Smooth muscle cell (in vitro differentiated cells): ENCODE data around the gene SPANXN4. TPM values are rescaled to one million over a fixed set of nuclear protein-coding genes. Genes with fewer than 3 reads are reported as not detected.

Experiments
- DNase-seq: peaks from one replicate; lab custom pipeline; 2025; ENCODE audit not compliant: unreplicated experiment; lab: John Stamatoyannopoulos, UW
- H2AFZ ChIP-seq: fragments of 200-600 bp; sonication (generic); 2 replicates; pipeline ENCODE4 v1.6.0; 2016; ENCODE audit warnings: antibody characterized with exemption, low read depth, mild to moderate bottlenecking
- H3F3A ChIP-seq: fragments of 200-600 bp; sonication (generic); 2 replicates; pipeline ENCODE4 v1.6.0; 2017; ENCODE audit warnings: antibody characterized with exemption, low read depth
- H3K27ac ChIP-seq: fragments of 200-600 bp; sonication (generic); 2 replicates; pipeline ENCODE4 v1.5.1; 2016; ENCODE audit warnings: low read depth, mild to moderate bottlenecking
- H3K27me3 ChIP-seq: fragments of 200-600 bp; sonication (generic); 2 replicates; pipeline ENCODE4 v1.6.1; 2016; ENCODE audit warnings: low read depth, mild to moderate bottlenecking
- H3K36me3 ChIP-seq: fragments of 200-600 bp; sonication (generic); 2 replicates; pipeline ENCODE4 v1.5.1; 2016; ENCODE audit warnings: low read depth
- H3K4me1 ChIP-seq: fragments of 200-600 bp; sonication (generic); 2 replicates; pipeline ENCODE4 v1.5.1; 2016; ENCODE audit warnings: low read depth
- H3K4me2 ChIP-seq: fragments of 200-600 bp; sonication (generic); 2 replicates; pipeline ENCODE4 v1.6.0; 2016; ENCODE audit warnings: mild to moderate bottlenecking
- H3K4me3 ChIP-seq: fragments of 200-600 bp; sonication (generic); 2 replicates; pipeline ENCODE4 v1.5.1; 2016; ENCODE audit warnings: mild to moderate bottlenecking
- H3K79me2 ChIP-seq: fragments of 200-600 bp; sonication (generic); 2 replicates; pipeline ENCODE4 v1.6.0; 2016; ENCODE audit warnings: low read depth, mild to moderate bottlenecking
- H3K9ac ChIP-seq: fragments of 200-600 bp; sonication (generic); 2 replicates; pipeline ENCODE4 v1.6.0; 2016; ENCODE audit warnings: low read depth
- H3K9me3 ChIP-seq: fragments of 200-600 bp; sonication (generic); replicated peaks from 2 replicates; pipeline ENCODE4 v1.5.1; 2016; ENCODE audit warnings: low read depth
- H4K20me1 ChIP-seq: fragments of 200-600 bp; sonication (generic); 2 replicates; pipeline ENCODE4 v1.6.0; 2016; ENCODE audit warnings: low read depth
- WGBS: methylation state at CpG from one replicate; pipeline ENCODE4 v1.1.7; 2016; ENCODE audit warnings: low lambda C conversion rate; 5-methylcytosine and 5-hydroxymethylcytosine counted together
- polyA plus RNA-seq: library from polyadenylated mRNA; unstranded; fragments of >200 nt; fragmentation: Nextera tagmentation; extraction: Ambion mirVana; gene quantifications from 2 replicates; pipeline ENCODE4 v1.2.1, GENCODE V29; 2016
- total RNA-seq: library from RNA; depleted of rRNA; stranded (reverse); fragments of >200 nt; gene quantifications from 2 replicates; pipeline ENCODE4 v1.2.3, GENCODE V29; 2014
- TF ChIP-seq, protein P1 (sequence below): fragments of 200-600 bp; sonication (generic); IDR thresholded peaks from 2 replicates; pipeline ENCODE4 v1.5.1; 2017; ENCODE audit warnings: borderline replicate concordance, mild to moderate bottlenecking, antibody characterized with exemption; ENCODE audit not compliant: insufficient read depth, poor library complexity, severe bottlenecking

SPANXN4 gene
- total and polyA plus RNA-seq, 2 experiments from 2014 or later: not detected

DNA sequence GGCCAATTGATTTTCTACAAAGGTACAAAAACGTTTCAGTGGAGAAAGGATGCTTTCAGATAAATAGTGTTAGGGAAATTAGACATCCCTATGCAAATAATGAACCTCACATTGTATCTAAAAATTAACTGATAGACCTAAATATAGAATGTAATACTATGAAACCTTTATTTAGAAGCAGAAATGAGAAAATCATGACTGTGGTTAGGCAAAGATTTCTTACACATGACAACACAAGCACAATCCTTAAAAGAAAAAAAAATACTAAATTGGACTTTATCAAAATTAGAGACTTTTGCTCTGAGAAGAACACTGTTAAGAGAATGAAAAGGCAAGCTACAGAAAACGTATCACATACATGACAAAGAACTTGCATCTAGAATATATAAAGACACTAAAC lies 43.0 kb upstream of the SPANXN4 start:
- Histone ChIP-seq H3K27ac (no peak overlapping the region), H3K4me2 (no peak overlapping the region), H3K4me3 (no peak overlapping the region), H3K9ac (no peak overlapping the region), H4K20me1 (no peaks in the 10 kb centered on the region), H3K4me1 (no peaks in the 10 kb centered on the region), H3K79me2 (no peaks in the 10 kb centered on the region), H3K27me3 (no peaks in the 10 kb centered on the region), H2AFZ (no peak overlapping the region), H3K9me3 (no peaks in the 10 kb centered on the region), H3K36me3 (no peaks in the 10 kb centered on the region), H3F3A (no peaks in the 10 kb centered on the region)
- no peak for DNase-seq
- TF ChIP-seq, protein P1, sequence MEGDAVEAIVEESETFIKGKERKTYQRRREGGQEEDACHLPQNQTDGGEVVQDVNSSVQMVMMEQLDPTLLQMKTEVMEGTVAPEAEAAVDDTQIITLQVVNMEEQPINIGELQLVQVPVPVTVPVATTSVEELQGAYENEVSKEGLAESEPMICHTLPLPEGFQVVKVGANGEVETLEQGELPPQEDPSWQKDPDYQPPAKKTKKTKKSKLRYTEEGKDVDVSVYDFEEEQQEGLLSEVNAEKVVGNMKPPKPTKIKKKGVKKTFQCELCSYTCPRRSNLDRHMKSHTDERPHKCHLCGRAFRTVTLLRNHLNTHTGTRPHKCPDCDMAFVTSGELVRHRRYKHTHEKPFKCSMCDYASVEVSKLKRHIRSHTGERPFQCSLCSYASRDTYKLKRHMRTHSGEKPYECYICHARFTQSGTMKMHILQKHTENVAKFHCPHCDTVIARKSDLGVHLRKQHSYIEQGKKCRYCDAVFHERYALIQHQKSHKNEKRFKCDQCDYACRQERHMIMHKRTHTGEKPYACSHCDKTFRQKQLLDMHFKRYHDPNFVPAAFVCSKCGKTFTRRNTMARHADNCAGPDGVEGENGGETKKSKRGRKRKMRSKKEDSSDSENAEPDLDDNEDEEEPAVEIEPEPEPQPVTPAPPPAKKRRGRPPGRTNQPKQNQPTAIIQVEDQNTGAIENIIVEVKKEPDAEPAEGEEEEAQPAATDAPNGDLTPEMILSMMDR: no peak
- WGBS: 39% methylated on average over 2 of the region's 2 CpGs

DNA sequence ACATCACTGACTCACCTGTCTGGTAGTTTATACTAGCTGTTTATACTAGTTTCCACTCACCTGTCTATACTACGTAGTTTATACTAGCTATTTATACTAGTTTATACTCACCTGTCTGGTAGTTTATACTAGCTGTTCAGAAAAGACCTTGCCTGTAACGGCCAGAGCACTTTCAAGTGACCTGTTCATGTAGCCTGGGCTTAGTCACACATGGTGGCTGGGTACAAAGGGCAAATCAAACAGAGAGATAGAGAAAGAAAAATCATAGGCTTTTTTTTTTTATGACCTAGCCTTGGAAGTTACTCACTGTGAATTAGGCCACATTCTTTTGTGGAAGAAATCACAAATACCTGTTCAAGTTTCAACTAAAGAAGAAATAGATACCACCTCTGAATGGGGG lies 30.7 kb upstream of the SPANXN4 start:
- Histone ChIP-seq H3K27me3 (no peaks in the 10 kb centered on the region), H3K4me1 (no peaks in the 10 kb centered on the region), H3K4me3 (no peak overlapping the region), H3K9ac (no peak overlapping the region), H3K36me3 (no peaks in the 10 kb centered on the region), H3K27ac (no peak overlapping the region), H3F3A (no peaks in the 10 kb centered on the region), H2AFZ (no peak overlapping the region), H4K20me1 (no peaks in the 10 kb centered on the region), H3K4me2 (no peak overlapping the region), H3K9me3 (no peaks in the 10 kb centered on the region), H3K79me2 (no peaks in the 10 kb centered on the region)
- DNase-seq: no peak
- 57% methylated on average over 2 of the region's 2 CpGs for WGBS
- TF ChIP-seq, protein P1: no peak

DNA sequence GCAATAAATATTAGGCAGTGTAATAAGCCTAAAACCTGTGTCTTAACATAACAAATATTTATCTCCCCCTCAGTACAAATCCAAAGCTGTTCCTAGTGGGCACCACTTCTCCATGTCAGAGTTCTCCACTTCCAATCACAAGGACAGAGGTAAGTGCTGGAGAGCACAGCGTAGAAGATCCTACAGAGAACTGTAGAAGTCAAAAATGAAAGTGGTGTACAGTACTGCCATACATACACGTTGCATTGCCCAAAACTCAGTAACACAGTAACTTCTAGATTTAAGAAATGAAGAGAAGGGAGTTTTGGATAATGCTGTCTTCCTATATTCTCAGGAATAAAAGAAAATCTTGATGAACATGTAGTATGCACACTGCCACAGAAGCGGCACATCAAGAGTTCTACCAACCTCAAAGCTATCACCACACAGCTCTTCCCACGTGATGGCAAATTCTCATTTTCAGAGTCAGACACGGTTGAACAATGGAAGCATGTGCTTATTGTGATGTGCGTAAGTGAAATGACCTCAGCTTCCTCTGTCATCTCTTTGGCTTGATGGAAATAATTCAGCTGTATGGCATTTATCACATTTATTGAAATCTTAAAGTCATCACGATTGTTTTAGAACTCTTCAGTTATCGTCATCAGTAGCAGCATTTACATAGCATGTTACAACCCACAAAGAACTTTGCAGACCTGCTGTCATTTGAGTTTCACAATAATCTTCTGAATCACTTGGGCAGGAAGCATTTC lies 27.1 kb upstream of the SPANXN4 start:
- 74% methylated on average over 8 of the region's 8 CpGs for WGBS
- H2AFZ ChIP-seq: no peak overlapping the region

More for the DNA sequence above, 27.1 kb upstream of the SPANXN4 start:
- no peaks in the 10 kb centered on the region for H3K9me3 ChIP-seq
- no peaks in the 10 kb centered on the region for H4K20me1 ChIP-seq
- no peaks in the 10 kb centered on the region for H3K79me2 ChIP-seq
- no peaks in the 10 kb centered on the region for H3K36me3 ChIP-seq
- no peak overlapping the region for H3K9ac ChIP-seq
- H3K4me3 ChIP-seq: no peak overlapping the region
- no peak overlapping the region for H3K4me2 ChIP-seq
- TF ChIP-seq, protein P1: no peak
- H3K4me1 ChIP-seq: no peaks in the 10 kb centered on the region
- H3F3A ChIP-seq: no peaks in the 10 kb centered on the region
- DNase-seq: no peak
- no peak overlapping the region for H3K27ac ChIP-seq
- no peaks in the 10 kb centered on the region for H3K27me3 ChIP-seq
